ENCODE results near the gene CD52.

The CD52 gene

DNA sequence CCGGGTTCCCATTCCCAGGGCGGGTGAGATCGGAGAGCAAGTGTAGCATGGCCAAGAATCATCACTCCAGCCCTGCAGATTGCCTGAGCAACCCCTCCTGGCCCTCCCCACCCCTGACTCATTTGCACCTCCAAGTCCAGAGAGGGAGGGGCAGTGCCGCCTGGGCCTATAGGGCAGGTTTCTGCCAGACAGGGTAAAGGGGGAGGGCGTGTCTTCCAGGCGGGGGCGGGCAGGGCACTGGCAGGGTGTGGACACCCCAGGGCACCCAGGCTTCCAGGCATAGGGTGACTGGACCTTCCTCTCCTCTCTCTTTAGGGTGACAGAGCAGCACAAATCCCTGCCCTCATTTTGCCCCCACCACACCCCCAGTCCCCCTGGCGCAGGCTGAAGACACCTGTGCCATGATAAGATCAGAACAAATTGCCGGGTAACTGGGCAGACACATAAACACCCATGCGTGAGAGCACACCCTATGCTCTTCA lies 39.4 kb downstream of the CD52 start:
- no peak for DNase-seq (ENCODE audit: low spot score)

DNA sequence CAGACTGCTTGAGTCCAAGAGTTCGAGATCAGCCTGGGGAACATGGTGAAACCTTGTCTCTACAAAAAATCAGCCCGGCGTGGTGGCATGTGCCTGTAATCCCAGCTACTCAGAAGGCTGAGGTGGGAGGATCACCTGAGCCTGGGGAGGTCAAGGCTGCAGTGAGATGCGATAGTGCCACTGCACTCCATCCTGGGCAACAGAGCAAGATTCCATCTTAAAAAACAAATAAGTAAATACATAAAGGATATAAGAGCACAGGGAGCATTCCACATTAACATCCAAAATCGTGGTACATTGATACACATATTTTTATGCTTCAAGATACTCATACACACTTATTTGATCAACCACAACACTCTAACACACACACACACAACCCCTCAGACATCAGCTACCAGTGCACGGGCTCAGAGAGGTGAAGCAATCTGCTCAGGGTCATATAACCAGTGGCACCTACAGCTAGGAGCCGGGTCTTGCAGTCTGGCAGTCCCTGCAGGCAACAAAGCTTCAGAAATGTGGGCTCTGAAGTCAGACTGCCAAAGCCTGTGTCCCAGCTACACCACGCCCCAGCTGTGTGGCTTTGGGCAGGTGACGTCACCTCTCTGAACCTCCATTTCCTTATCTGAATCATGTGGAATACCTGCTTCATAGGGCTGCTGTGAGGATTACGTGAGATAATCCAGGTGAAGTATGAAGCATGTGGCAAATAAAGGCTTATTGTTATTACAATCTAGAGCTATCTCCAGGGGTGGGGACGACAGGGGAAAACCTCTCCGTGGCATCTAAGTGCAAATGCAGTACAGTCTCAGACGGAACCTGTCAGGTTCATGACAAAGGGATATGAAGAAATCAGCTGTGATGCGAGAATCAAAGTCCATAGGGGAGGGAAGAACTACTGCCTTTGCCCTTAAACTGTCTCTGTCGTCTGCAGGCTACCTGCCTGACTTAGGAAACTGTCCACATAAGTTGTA lies 40.9 kb downstream of the CD52 start:
- DNase-seq (ENCODE audit: low spot score) = no peak

DNA sequence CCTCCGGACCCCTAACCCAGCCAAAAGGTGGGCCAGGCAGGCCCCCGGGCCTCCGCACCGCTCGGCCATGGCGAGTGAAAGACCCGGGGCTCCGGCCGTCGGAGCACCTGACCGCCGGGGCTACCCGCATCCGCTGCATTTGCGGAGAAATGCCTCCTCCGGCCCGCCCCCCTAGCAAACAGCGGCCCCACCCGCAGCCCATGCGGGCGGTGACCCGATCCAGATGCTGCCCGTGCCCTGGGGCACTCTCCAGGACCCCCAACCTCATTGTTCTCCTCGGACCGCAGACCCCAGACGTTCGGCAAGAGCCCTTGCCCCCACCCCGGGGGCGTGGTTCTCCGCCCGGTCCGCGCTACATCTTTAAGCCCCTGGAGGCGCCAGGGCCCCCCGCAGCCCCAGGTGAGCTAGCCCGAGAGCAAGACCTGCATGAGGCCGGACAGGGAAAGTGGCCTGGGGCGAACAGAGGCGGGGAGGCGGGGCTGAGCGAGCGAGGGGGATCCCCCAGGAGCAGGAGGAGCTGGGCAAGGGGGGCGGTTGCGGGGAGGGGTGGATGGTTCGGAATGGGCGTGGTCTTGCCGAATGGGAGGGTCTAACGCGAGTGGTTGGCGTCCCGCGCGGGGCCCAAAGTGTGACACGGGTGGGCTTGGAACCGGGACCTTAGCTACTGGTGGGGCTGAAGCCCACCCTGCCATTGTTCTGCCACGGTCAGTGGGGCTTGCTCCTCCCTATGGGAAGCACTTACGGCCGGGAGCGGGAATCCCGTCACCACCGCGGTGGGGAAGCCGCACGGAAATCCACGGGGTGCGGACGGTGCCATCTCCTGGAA lies 42.4 kb downstream of the CD52 start:
- DNase-seq (ENCODE audit: low spot score) = peak; percentile 80

DNA sequence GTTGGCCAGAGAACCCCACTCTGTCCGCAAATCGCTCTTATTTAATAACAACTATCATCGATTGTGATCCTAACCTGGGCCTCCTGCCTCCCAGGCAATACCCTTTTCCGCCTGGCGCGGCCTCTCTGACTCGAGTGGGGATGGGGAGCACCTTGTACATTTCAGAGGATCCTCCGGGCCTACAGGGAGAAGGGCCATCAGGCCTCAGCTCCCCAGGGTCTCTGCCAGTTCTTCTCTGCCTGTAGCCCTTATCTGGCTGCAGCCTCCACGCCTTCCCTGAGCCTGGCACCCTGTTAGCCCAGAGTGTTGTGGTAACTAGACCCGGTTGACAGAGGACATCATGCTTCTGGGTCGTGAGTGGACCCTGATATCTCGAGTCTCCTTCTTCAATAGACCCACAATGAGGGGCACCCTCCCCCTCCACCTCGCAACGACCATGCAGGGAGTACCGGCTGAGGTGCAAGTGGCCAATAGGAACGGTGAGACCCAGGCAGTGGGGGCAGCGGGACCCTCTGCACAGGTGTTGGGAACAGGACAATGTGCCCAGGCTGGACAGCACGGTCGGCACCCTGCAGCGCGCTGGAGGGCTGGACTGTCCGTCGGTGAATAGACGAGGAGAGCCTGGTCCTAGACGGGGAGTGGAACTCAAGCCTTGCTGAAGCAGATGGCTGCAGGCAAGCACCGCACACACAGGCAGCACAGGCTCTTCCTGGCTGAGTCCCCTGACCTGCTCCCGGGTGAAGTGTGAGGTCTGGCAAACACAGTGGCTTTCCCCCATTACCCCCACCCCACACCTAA lies 43.2 kb downstream of the CD52 start:
- no peak for DNase-seq (ENCODE audit: low spot score)

DNA sequence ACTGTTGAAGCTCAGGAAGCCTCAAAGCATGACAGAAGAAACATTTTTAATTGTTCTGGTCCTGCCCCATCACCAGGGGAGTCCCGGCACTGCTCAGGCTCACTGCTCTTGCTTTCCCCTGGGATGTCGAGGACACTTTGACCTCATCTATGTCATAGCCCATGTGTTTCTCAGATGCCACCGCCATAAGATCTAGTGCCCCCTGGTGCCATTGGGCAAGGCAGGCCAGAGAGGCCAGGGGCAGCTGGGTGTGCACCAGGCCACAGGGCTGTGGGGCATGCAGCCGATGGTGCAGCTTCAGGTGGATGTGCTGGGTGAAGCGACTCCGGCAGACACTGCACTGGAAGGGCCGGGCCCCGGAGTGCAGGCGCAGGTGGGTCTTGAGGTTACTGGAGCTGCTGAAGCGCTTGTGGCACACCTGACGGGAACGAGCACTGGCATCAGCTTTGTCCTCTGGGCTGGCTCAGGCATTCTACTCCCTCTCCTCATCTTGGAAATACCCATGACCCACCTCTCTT lies 43.9 kb downstream of the CD52 start:
- DNase-seq (ENCODE audit: low spot score) = no peak

DNA sequence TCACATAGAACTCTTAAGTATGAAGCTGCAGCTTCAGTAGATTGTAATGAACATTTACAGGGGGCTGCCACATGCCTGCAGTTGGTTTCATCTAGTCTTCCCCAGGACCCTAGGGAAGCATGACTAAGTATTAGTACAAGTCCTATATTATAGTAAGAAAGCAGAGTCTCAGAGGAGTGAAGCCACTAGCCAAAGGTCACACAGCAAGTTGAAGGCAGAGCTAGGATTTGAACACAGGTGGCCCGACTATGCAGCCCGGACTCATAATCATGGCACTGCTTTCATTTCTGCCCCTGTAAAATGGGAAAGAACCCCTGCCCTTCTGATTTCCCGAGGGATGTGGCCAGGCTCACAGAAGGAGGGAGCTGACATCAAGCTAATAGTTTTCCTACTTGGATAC lies 44.6 kb downstream of the CD52 start:
- no peak for DNase-seq (ENCODE audit: low spot score)

DNA sequence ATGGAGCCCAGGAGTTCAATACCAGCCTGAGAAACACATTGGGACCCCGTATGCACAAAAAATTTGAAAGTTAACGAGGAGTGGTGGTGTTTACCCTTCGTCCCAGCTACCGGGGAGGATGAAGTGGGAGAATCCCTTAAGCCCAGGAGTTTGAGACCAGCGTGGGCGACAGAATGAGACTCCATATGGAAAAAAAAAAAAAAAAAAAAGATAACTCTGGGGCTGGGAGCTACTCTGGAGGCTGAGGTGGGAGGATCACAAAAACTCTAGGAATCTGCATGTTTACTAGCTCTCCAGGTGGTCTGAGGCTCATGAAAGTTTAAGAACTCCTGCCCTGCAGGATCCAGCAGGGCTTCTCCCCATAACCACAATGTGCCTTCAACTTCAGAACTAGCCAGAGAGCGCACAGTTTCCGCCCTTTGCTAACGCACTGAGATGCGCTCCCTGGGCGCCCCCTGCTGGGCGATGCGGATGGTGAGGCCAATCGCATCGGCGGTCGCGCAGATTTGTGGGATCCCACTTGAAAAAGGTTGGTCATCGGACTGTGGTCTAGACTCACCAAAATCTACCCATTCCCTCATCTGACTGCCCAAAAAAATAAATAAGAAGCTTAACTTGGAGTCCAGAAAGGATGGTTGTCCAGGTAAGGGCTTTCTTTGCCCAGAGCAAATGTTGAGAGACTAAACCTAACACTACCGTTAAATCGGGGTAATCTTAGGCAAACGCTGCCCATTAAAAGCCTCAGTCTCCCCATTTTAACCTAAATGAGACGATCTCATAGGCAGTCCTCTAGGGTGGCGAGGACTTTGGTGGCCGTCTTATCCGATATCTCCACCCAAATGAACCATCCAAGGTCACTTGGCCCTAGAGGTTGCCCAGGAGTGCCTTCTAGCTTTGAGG lies 46.0 kb downstream of the CD52 start:
- peak; percentile 90 for DNase-seq (ENCODE audit: low spot score)

DNA sequence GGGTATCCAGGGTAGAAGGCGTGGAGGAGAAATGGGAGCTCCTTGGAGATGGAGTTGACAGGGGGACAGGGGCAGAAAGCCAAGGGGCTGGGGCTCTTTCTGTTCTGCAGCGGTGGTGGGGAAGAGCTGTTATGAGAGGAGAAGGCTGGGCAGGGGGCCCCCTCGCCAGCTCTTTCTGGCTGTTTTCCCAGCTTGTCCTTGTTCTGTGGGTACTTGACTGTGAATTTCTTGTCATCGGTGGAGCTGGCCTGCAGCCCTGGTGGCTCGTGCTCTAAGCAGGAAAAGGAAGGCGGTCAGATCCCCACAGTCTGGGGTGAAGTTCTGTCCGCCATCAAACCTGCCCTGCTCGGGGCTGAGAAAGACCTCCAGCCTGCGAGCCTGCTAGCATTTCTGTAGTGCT lies 47.2 kb downstream of the CD52 start:
- DNase-seq (ENCODE audit: low spot score) = no peak

DNA sequence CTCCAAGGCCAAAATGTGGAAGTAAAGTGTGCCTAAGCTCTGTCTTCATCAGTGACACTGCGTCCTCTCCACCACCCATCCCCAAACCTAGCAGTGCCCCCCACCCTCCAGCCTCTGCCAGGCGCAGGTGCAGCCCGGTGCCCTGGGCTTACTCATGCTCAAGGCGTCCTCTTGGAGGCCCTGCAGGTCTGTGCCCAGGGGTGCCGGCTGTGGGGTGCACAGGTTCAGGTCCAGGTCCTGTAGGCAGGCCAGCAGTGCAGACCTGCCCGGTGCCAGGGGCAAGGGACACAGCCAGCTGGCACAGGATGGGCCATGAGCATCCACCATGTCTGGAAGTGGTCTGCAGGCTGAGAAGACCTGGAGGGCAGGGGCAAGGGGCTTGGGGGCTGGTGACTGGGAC lies 49.7 kb downstream of the CD52 start:
- no peak for DNase-seq (ENCODE audit: low spot score)

DNA sequence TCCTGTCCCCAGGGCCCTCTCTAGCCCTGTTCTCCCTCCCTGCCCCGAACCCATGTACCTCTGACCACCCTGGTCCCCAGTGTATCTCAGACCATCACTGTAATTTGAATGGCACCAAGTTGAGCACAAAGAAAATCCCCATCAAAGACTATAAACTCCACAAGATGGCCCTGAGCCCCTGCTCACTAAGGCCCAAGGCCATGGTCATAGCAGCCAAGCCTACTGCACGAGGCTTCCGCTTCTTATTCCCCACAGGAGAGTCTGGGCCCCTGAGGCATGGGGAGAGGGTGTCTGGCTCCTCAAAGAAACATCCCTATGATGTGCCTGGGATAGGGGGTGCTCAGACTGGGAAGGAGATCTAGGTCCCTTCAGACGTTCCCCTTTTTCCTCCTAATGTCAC lies 50.2 kb downstream of the CD52 start:
- DNase-seq (ENCODE audit: low spot score) = no peak

DNA sequence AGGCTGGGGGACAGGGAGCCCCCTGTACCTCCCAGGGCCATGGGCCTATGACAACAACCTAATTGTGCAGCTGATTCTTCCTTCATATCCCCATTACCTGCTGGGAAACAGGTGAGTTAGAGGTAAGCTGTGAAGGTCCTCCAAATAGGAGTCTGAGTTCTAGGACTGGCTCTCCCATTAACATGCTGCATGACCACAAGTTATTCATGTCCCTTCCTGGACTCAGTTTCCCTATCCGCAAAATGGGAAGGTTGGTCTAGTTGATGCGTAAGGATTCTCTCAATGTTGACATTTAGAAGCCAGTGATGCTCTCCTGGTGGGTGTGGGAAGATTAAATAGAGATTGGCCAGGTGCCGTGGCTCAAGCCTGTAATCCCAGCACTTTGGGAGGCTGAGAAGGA lies 50.7 kb downstream of the CD52 start:
- DNase-seq (ENCODE audit: low spot score) = no peak
